Measurements from ENCODE around the gene XPO6. TPM values are rescaled to one million over a fixed set of nuclear protein-coding genes. Genes with fewer than 3 reads are reported as not detected.

The XPO6 gene
- total RNA-seq, 1 donor = 102 TPM

DNA sequence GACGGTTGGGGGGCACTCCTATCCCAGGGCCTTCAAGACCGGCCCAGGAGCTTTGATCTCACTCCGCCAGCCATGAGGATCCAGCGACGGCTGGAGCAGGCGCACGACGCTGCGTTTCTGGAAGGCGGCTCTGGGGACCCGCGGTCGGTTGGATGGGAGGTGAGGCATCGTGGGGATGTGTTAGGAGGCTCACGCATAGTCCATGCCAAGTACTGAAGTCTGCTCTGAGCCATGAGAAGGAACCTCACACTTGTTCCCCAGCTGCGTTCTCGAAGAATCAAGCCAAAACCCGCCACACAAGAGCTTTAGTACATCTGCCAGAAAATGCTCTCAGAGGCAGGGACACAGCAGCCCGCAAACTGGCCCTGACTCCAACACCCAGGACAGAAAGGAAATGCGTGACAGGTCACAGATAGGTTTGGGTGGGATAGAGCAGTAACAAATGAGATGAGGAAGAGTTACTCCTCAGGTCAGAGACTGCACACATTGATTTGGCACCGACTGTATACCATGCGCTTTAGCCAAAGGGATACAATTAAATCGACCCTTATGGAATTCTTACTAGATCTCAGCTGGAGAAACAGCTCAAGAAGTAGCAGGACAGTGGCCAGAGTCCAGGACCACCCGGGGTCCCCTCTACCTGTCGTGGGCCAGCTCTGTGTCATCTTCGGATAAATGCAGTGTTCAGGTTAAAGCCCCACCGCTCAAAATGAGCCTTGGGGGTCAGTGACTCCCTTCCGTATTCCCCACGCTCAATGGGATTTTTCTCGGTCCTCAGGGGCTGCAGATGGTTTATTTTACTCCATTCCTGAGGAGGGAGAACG lies 141.6 kb downstream of the XPO6 start:
- Histone ChIP-seq H3K79me2 (ENCODE audit: insufficient read depth, low read length) (no peaks in the 10 kb centered on the region), H3K36me3 (ENCODE audit: insufficient read depth, low read length) (no peaks in the 10 kb centered on the region), H3K4me3 (ENCODE audit: insufficient read depth, low read length) (no peak overlapping the region), H3K4me1 (ENCODE audit: insufficient read depth, low read length) (peaks cover 5% of the 10 kb centered on the region), H2AFZ (ENCODE audit: low read length) (no peak overlapping the region), H3K27ac (ENCODE audit: low read depth, low read length) (no peak overlapping the region), H3K9me3 (ENCODE audit: low read depth, low read length) (no peaks in the 10 kb centered on the region), H4K20me1 (ENCODE audit: insufficient read depth, low read length) (no peaks in the 10 kb centered on the region), H3K4me2 (ENCODE audit: insufficient read depth, low read length) (no peak overlapping the region), H3K27me3 (ENCODE audit: insufficient read depth, low read length) (peaks cover 34% of the 10 kb centered on the region)
- peak; percentile 70 for DNase-seq (ENCODE audit: insufficient read length, low spot score, missing footprints)
- TF ChIP-seq, protein P1, sequence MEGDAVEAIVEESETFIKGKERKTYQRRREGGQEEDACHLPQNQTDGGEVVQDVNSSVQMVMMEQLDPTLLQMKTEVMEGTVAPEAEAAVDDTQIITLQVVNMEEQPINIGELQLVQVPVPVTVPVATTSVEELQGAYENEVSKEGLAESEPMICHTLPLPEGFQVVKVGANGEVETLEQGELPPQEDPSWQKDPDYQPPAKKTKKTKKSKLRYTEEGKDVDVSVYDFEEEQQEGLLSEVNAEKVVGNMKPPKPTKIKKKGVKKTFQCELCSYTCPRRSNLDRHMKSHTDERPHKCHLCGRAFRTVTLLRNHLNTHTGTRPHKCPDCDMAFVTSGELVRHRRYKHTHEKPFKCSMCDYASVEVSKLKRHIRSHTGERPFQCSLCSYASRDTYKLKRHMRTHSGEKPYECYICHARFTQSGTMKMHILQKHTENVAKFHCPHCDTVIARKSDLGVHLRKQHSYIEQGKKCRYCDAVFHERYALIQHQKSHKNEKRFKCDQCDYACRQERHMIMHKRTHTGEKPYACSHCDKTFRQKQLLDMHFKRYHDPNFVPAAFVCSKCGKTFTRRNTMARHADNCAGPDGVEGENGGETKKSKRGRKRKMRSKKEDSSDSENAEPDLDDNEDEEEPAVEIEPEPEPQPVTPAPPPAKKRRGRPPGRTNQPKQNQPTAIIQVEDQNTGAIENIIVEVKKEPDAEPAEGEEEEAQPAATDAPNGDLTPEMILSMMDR (IDR thresholded peaks at IDR 0.05; ENCODE audit: extremely low read depth, low read depth, low read length) = no peak

DNA sequence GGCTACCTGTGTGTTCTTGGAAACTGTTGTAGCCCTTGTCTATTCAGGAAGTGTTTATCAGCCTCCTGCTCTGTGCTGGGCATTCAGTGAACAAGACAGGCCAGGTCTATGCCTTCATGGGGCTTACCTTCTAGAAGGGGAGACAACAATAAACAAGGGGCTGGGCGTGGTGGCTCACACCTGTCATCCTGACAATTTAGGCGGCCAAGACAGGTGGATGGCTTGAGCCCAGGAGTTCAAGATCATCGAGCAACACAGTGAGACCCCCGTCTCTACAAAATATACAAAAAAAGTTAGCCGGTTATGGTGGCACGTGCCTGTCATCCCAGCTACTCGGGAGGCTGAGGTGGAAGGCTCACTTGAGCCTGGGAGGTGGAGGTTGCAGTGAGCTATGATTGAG lies 142.8 kb downstream of the XPO6 start:
- Histone ChIP-seq H3K27ac (ENCODE audit: low read depth, low read length) (no peak overlapping the region), H3K27me3 (ENCODE audit: insufficient read depth, low read length) (peaks cover 46% of the 10 kb centered on the region), H2AFZ (ENCODE audit: low read length) (no peak overlapping the region), H3K4me2 (ENCODE audit: insufficient read depth, low read length) (no peak overlapping the region), H3K4me1 (ENCODE audit: insufficient read depth, low read length) (peaks cover 5% of the 10 kb centered on the region), H3K36me3 (ENCODE audit: insufficient read depth, low read length) (no peaks in the 10 kb centered on the region), H3K4me3 (ENCODE audit: insufficient read depth, low read length) (no peak overlapping the region), H3K79me2 (ENCODE audit: insufficient read depth, low read length) (no peaks in the 10 kb centered on the region), H4K20me1 (ENCODE audit: insufficient read depth, low read length) (no peaks in the 10 kb centered on the region), H3K9me3 (ENCODE audit: low read depth, low read length) (no peaks in the 10 kb centered on the region)
- DNase-seq (ENCODE audit: insufficient read length, low spot score, missing footprints) = peak; percentile 50
- TF ChIP-seq, protein P1 (IDR thresholded peaks at IDR 0.05; ENCODE audit: extremely low read depth, low read depth, low read length) = no peak

DNA sequence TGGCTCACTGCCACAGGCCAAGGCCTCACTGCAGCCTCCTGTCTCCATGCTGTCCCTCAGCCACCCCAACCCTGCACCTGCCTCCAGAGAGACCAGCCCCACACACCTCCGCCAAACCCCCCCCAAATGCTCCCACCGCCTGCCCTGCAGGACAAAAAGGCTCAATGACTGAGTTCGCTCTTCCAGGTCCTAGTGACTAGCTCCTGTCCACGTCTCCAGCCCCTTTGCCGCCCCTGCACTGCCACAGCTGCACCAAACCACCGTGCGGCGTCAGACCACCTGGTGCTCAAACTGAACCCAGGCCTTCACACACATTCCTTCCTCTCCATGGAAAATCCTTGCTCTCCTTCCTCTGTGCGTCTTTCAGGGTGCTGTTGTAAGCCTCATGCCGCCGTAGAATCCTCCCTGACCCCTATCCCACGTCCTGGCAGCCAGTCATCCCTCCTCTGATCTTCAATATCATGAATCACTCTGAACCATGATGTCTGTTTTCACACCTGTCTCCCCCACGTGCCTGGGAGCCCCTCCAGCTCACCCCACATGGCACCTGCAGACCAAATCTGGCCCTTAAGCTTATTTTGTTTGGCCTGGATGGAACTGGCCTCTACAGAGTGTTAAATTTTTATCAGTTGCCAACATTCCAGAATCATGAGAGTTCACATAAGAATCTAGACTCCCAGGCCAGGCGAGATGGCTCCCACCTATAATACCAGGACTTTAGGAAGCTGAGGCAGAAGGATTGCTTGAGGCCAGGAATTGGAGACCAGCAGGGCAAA lies 144.0 kb downstream of the XPO6 start:
- DNase-seq (ENCODE audit: insufficient read length, low spot score, missing footprints) = peak; percentile 96
- Histone ChIP-seq H3K9me3 (ENCODE audit: low read depth, low read length) (no peaks in the 10 kb centered on the region), H3K4me1 (ENCODE audit: insufficient read depth, low read length) (peaks cover 5% of the 10 kb centered on the region), H2AFZ (ENCODE audit: low read length) (no peak overlapping the region), H4K20me1 (ENCODE audit: insufficient read depth, low read length) (no peaks in the 10 kb centered on the region), H3K4me3 (ENCODE audit: insufficient read depth, low read length) (no peak overlapping the region), H3K4me2 (ENCODE audit: insufficient read depth, low read length) (no peak overlapping the region), H3K27ac (ENCODE audit: low read depth, low read length) (no peak overlapping the region), H3K79me2 (ENCODE audit: insufficient read depth, low read length) (no peaks in the 10 kb centered on the region), H3K27me3 (ENCODE audit: insufficient read depth, low read length) (peaks cover 45% of the 10 kb centered on the region), H3K36me3 (ENCODE audit: insufficient read depth, low read length) (no peaks in the 10 kb centered on the region)
- TF ChIP-seq, protein P1 (IDR thresholded peaks at IDR 0.05; ENCODE audit: extremely low read depth, low read depth, low read length) = no peak

DNA sequence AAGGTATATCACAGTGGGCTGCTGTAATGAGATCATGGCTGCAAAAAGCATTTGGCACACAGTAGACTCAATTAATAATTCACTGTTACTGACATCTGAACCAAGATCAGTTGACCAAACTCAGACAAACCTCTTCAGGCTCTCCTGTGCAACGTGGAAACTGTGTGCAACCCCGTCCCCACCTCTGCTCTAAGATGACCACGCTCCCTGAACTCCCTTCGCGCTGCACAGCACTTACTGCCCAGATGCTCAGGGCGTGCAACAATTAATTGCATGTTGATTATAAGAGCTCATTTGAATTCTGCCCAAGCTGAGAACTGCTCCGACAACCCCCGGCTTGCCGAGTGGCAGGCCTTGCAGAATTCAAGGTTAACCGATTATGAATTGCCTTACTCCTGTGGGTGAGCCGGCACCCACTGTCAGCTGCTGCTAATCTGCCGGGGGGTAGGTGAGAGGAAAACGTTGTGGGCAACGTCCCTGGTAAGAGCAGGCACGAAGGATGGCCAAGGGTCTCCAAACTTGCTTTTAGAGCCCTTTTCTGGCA lies 147.0 kb downstream of the XPO6 start:
- Histone ChIP-seq H4K20me1 (ENCODE audit: insufficient read depth, low read length) (no peaks in the 10 kb centered on the region), H3K4me1 (ENCODE audit: insufficient read depth, low read length) (peaks cover 5% of the 10 kb centered on the region), H3K36me3 (ENCODE audit: insufficient read depth, low read length) (no peaks in the 10 kb centered on the region), H3K79me2 (ENCODE audit: insufficient read depth, low read length) (no peaks in the 10 kb centered on the region), H3K27ac (ENCODE audit: low read depth, low read length) (no peak overlapping the region), H2AFZ (ENCODE audit: low read length) (no peak overlapping the region), H3K4me3 (ENCODE audit: insufficient read depth, low read length) (no peak overlapping the region), H3K4me2 (ENCODE audit: insufficient read depth, low read length) (no peak overlapping the region), H3K9me3 (ENCODE audit: low read depth, low read length) (no peaks in the 10 kb centered on the region), H3K27me3 (ENCODE audit: insufficient read depth, low read length) (peaks cover 57% of the 10 kb centered on the region)
- TF ChIP-seq, protein P1 (IDR thresholded peaks at IDR 0.05; ENCODE audit: extremely low read depth, low read depth, low read length) = no peak
- DNase-seq (ENCODE audit: insufficient read length, low spot score, missing footprints) = peak; percentile 60

All from osteoblast (primary cell).